ENCODE results near the gene TMF1.
A peak's percentile ranks its signal among the peaks of the same experiment; 100 is the strongest.

TMF1 gene

DNA sequence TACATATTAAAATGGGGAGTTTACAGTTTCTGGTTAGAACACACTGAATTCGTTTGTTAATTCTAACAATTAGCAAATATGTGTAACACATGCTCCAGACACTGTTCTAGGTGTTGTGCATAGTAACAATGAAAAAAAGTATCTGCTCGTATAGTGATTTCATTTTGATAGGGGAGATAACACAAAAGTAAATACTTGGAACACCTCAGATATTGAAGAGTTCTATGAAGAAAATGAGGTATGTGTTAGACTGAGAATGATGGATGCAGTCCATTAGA lies 6.8 kb upstream of the TMF1 start:
- DNase-seq, result no peak
- TF ChIP-seq POLR2A (IDR thresholded peaks at IDR 0.05; ENCODE audit: low read length) (no peak), GATA1 (IDR thresholded peaks at IDR 0.05; ENCODE audit: low read depth, low read length) (no peak)

DNA sequence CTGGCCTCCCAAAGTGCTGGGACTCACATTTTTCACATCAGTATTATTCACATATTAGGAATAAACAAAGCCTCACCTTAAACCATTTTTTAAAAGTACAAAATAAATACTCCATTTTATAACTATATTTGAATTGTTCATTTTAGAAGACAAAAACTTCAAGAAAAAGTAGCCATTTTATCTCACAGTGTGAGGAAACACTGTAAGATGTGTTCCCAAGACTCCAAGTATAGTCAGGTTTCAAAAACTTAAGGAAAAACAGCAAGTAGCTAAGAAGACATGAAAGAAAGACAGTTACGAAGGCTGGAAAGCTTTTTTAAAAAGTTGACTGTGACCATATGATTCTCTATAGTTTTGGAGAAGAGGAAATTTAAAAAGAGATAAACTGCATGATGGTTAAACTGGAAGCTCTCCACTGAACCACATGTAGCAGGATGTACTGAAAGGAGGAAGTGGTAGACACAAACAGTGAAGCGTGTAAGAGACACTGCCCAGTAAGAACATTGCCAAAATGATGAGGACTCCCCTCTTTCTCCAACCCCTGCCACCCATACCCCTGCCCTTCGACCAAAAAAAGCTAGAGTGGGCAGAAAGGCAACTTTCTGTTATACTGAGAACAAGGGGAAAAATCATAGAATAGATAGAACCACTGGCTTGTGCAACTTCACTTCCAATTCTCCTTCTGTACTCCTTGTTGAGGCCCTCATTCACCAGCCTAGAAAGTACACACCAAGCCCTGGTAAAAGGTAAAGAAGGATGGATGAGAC lies 6.2 kb upstream of the TMF1 start:
- DNase-seq, result no peak
- no peak for TF ChIP-seq GATA1 (IDR thresholded peaks at IDR 0.05; ENCODE audit: low read depth, low read length)
- no peak for TF ChIP-seq POLR2A (IDR thresholded peaks at IDR 0.05; ENCODE audit: low read length)

DNA sequence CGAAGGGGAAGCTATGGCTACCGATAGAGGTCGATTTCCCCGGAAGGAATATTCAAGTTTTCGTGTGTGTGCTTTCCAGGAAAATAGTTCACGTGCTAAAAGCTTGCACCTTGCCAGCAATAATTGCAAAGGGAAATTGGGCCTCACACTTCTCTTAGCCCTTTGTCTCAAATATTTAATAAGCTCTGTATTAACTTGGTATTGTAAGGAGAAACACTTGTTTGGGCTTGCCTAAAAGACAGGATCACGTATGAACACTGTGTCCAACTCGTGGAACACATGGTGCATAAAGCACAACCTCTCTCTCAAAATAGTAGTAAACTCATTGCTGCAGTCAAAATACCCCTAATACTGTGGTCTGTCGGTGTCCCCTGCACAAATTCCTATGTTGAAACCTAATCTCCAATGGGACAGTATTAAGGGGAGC lies 352 bp upstream of the TMF1 start:
- DNase-seq, result no peak
- TF ChIP-seq GATA1 (IDR thresholded peaks at IDR 0.05; ENCODE audit: low read depth, low read length) (no peak), POLR2A (IDR thresholded peaks at IDR 0.05; ENCODE audit: low read length) (peak; percentile 75)

DNA sequence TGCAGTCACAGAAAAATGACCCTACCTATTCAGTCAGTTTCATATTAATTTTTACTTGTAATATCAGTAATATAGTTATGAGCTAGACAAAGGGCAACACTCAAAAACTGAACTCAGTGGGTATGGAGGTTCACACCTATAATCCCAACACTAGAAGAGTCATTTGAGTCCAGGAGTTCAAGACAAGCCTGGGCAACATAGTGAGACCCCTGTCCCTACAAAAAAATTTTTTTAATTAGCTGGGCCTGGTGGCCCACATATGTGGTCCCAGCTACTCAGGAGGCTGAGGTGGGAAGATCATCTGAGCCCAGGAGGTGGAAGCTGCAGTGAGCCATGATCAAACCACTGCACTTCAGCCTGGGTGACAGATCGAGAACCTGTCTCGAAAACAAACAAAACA lies 3.1 kb downstream of the TMF1 start:
- TF ChIP-seq POLR2A (IDR thresholded peaks at IDR 0.05; ENCODE audit: low read length) (no peak), GATA1 (IDR thresholded peaks at IDR 0.05; ENCODE audit: low read depth, low read length) (no peak)

DNA sequence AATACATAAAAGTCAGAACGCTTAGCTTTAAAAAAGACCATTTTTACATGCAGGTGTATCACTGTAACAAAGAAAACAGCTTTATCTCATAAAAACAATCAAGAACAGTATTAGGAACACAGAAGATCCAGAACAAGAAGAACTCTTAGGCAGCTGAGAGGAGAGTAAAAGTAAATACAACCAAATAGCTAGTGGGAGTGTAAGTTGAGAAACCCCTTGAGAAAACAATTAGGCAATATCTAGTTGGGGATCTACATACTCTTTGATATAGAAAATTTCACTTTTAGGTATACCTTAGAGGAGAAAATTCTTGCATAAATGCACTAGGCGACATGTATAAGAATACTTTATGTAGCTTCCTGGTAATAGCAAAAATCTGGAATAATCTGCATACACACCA lies 7.5 kb downstream of the TMF1 start:
- DNase-seq, result no peak
- TF ChIP-seq GATA1 (IDR thresholded peaks at IDR 0.05; ENCODE audit: low read depth, low read length) (no peak), POLR2A (IDR thresholded peaks at IDR 0.05; ENCODE audit: low read length) (no peak)

More for the DNA sequence above, 3.1 kb downstream of the TMF1 start:
- DNase-seq, result no peak

DNA sequence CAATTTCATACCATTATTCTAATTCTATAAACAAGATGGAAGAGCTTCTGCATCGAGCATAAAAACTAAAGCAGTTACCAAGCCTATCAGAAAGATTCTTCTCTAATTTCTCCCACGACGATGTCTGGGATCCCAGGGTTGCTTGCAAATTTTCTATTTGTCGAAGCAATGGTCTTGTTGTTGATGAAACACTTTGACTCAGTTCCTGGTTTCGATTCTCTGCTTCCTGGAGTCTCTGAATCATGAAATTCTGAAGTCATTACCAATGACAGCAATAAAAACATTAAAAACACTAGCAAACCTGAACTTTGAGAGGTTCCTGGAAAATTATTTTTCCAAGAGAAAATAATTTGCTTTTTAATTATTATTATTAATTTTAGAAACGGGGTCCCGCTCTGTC lies 18.7 kb downstream of the TMF1 start:
- DNase-seq, result no peak
- TF ChIP-seq POLR2A (IDR thresholded peaks at IDR 0.05; ENCODE audit: low read length), result no peak
- TF ChIP-seq GATA1 (IDR thresholded peaks at IDR 0.05; ENCODE audit: low read depth, low read length), result no peak

DNA sequence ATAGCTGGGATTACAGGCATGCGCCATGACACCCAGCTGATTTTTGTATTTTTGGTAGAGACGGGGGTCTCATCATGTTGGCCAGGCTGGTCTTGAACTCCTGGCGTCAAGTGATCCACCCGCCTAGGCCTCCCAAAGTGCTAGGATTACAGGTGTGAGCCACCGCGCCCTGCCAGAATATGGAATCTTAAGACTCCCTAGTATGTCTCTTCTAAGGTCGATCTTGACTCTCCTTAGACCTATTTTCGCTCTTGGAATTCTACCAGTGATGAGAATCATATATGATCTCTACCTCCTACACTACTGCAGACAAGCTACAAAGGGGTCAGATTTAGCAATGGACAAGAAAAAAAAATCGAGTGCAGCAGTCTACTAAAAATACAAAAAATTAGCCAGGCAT lies 19.4 kb downstream of the TMF1 start:
- no peak for DNase-seq
- no peak for TF ChIP-seq GATA1 (IDR thresholded peaks at IDR 0.05; ENCODE audit: low read depth, low read length)
- TF ChIP-seq POLR2A (IDR thresholded peaks at IDR 0.05; ENCODE audit: low read length), result no peak

DNA sequence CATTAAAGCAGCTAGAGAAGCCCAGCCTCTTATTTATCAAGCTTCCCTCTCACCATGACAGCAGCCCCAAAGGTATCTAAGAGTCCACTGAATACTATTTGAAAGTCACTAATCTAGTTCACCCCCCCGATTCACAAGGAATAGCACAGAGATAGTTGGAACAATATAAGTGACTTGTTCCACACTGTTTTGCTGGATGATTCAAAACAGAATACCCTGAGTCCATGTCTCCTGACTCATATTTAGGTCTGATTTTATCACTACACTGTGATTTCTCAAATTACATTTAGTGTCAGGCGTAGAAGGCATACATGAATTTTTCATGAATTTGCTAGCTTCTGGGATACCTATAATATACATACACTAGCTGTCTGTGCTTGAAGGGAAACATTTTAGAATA lies 20.0 kb downstream of the TMF1 start:
- TF ChIP-seq GATA1 (IDR thresholded peaks at IDR 0.05; ENCODE audit: low read depth, low read length) (no peak), POLR2A (IDR thresholded peaks at IDR 0.05; ENCODE audit: low read length) (no peak)
- DNase-seq, result no peak

DNA sequence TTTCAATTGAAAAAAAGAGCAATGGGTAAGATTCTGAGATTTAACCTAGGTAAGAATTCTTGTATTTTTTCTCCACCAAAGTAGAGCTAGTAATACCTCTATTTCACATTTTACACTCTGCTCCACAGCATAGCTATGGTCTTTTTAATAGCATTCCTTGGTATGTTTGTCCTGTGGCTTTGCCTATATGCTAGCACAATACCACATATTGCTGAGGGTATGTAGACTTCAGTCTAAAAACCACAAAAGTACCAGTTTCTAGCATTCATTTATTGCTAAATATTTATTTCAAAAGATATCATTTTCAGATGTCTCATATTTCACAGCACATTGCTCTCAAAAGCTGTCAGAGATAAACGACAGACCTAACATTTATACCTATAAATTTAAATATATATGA lies 20.5 kb downstream of the TMF1 start:
- DNase-seq, result no peak
- no peak for TF ChIP-seq POLR2A (IDR thresholded peaks at IDR 0.05; ENCODE audit: low read length)
- no peak for TF ChIP-seq GATA1 (IDR thresholded peaks at IDR 0.05; ENCODE audit: low read depth, low read length)

DNA sequence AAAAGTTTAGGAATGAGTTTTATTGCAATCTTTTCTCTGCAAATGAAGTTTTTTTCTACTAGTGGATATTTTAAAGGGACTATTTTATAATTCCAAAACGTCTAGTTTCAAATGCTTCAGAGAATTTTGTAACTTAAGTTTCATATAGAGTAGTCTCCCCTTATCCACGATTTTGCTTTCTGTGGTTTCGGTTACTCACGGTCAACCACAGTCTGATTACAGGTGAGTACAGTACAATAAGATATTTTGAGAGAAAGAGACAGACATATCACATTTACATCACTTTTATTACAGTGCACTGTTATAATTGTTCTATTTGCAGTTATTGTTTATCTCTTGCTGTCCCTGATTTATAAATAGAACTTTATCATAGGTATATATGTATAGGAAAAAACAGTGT lies 31.3 kb downstream of the TMF1 start:
- no peak for DNase-seq
- TF ChIP-seq POLR2A (IDR thresholded peaks at IDR 0.05; ENCODE audit: low read length) (no peak), GATA1 (IDR thresholded peaks at IDR 0.05; ENCODE audit: low read depth, low read length) (no peak)

DNA sequence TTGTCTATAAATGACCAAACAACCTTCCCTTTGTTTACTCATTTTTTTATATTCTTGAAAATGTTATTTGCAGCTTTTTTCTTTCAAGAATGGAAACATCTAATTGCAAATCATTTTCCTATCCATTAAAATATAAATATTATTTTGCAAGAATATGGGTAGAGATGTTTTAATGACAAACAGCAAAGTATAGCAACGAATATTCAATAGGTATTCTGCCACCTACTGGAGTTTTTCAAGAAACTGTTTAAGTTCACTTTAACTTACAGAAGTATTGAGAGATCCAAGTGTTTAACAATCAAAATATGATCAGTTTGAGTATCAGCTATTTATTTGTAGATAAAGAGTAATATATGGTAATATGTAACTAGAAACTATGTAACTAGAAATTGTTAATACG lies 31.7 kb downstream of the TMF1 start:
- TF ChIP-seq GATA1 (IDR thresholded peaks at IDR 0.05; ENCODE audit: low read depth, low read length) (no peak), POLR2A (IDR thresholded peaks at IDR 0.05; ENCODE audit: low read length) (no peak)
- DNase-seq, result no peak

DNA sequence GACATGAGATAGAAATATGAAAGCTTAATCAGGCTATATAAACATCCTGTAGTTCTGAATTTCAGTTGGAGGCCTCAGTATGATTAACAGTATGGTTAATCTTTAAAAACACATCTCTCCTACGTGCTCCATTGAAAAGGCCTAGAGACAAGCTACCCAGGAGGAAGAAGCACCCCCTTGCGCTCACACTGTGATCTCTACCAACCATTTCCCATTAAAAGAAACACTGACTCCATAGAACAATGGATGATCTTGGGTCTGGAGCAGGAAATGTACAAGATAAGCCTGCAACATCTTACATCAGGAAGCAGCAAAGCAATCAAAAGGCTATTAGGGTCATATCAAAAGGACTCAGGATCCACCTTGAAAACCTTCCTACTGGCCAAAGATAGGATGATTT lies 35.2 kb downstream of the TMF1 start:
- DNase-seq, result no peak

DNA sequence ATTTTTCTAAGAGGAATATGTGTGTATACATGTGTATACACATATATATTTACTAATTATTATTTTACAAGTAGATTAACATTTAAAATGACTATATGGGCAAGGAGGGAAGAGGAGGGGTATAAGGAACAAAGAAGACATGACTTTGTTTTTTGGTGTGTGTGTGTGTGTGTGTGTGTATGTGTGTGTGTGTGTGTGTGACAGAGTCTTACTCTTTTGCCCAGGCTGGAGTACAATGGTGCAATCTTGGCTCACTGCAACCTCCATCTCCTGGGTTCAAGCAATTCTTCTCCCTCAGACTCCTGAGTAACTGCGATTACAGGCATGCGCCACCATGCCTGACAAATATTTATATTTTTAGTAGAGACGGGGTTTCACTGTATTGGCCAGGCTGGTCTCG lies 36.0 kb downstream of the TMF1 start:
- no peak for DNase-seq
- no peak for TF ChIP-seq GATA1 (IDR thresholded peaks at IDR 0.05; ENCODE audit: low read depth, low read length)
- no peak for TF ChIP-seq POLR2A (IDR thresholded peaks at IDR 0.05; ENCODE audit: low read length)

More for the DNA sequence above, 35.2 kb downstream of the TMF1 start:
- TF ChIP-seq POLR2A (IDR thresholded peaks at IDR 0.05; ENCODE audit: low read length), result no peak
- no peak for TF ChIP-seq GATA1 (IDR thresholded peaks at IDR 0.05; ENCODE audit: low read depth, low read length)

DNA sequence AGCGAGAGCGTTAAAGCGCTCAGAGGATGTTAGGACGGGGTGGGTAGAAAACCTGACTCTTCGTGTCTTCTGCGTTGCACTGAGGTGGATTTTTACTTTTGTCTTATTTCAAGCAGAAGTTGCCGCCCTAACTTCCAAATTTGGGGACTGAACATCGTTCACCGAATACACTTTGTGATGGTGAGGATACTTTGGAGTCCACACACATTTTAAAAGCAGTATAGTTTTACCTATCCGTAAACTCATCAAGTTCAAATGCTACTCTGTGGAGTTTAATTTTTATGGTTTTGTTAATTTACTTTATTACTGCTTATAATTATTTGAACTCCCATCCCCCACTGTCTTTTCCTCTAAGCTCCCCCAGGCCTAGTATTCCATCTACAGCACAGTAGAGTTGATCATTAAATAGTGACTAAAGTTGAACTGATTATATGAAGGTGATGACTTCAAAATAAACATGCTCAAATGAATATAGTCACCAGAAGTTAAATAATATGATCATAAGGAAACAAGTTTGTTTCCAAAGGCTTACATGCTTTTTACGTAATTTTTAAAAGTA lies 38.0 kb downstream of the TMF1 start:
- DNase-seq, result no peak
- TF ChIP-seq POLR2A (IDR thresholded peaks at IDR 0.05; ENCODE audit: low read length), result peak; percentile 29
- no peak for TF ChIP-seq GATA1 (IDR thresholded peaks at IDR 0.05; ENCODE audit: low read depth, low read length)

DNA sequence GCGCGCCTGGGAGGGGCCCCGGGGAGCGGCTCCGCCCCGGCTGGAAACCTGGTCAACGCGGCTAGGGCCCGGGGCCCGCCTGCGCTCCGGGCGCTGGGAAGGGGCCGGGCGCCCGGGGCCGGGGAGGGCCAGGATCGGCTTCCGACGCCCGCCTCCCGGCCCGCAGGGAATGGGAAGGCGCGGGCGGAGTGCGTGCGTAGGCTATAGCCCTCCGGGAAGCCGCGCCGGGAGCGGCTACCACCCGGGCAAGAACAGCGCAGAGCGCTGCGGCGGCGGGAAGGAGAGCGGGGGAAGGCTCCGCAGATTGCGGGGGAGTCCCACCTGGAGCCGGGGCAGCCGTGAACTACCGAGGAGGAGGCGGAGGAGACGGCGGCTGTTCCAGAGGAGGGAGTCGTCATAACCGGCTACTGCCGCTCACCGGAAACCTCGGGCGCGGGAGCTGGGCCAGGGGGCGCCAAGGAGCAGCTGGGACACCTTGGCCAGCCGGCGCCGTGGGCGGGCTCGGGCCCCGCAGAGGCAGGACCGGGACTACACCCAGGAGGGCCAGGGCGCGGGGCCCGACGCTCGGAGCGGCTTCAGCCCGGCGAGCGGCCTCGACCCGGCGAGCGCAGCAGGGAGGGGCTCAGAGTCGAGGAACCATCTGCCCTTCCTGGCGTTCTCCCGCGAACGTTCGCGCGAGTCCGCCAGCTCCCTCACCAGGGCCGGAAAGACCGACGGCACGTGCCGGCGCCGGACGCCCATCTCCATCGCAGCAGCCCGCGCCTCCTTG lies 38.7 kb downstream of the TMF1 start, which contains the start of gene EOGT:
Gene EOGT (minus strand): TSS at position 432 of the 769 bp plus-strand sequence. CDS start 3,838 bp downstream, outside the sequence.
- TF ChIP-seq GATA1 (IDR thresholded peaks at IDR 0.05; ENCODE audit: low read depth, low read length), result no peak
- peak; percentile 79 for TF ChIP-seq POLR2A (IDR thresholded peaks at IDR 0.05; ENCODE audit: low read length)
- DNase-seq, result peak; percentile 88 to 93
